HTR-8/SVneo (cell line): ENCODE data around the gene TSC1.

Experiments
- DNase-seq: peaks from one replicate; pipeline ENCODE4 v3.0.0; 2011; ENCODE audit warnings: low spot score, mixed read lengths; ENCODE audit not compliant: insufficient read length
- FAIRE-seq: peaks from 2 replicates; lab custom pipeline; 2011; peaks lifted over from hg19 to GRCh38; lab: Jason Lieb, UNC

TSC1 gene

GRCh38 chr9:132894862-132895835, 49.3 kb downstream of the TSC1 start:
- DNase-seq (no peak), FAIRE-seq (no peak)

GRCh38 chr9:132894346-132894745, 50.1 kb downstream of the TSC1 start:
- FAIRE-seq (no peak), DNase-seq (no peak)

GRCh38 chr9:132892400-132892799, 52.0 kb downstream of the TSC1 start:
- DNase-seq, result no peak
- FAIRE-seq, result no peak

GRCh38 chr9:132888151-132888550, 56.3 kb downstream of the TSC1 start:
- no peak for FAIRE-seq
- DNase-seq, result no peak

GRCh38 chr9:132887181-132888120, 57.0 kb downstream of the TSC1 start:
- no peak for FAIRE-seq

GRCh38 chr9:132886334-132886725, 58.1 kb downstream of the TSC1 start:
- FAIRE-seq (no peak), DNase-seq (no peak)

More at GRCh38 chr9:132887181-132888120, 57.0 kb downstream of the TSC1 start:
- no peak for DNase-seq

GRCh38 chr9:132885720-132886333, 58.6 kb downstream of the TSC1 start:
- no peak for FAIRE-seq

GRCh38 chr9:132883349-132884294, 60.8 kb downstream of the TSC1 start:
- FAIRE-seq (no peak), DNase-seq (no peak)

More at GRCh38 chr9:132885720-132886333, 58.6 kb downstream of the TSC1 start:
- no peak for DNase-seq

- FAIRE-seq (no peak), DNase-seq (no peak)
Observed at GRCh38 chr9:132882616-132883015, 61.8 kb downstream of the TSC1 start.

- DNase-seq, result no peak
- no peak for FAIRE-seq
Observed at GRCh38 chr9:132881826-132882225, 62.6 kb downstream of the TSC1 start.

- DNase-seq (no peak), FAIRE-seq (no peak)
Observed at GRCh38 chr9:132880324-132880661, 64.1 kb downstream of the TSC1 start.

GRCh38 chr9:132879457-132880323, 64.7 kb downstream of the TSC1 start:
- FAIRE-seq, result no peak

GRCh38 chr9:132878695-132879456, 65.5 kb downstream of the TSC1 start, which contains the start of gene SPACA9:
SPACA9 (plus strand) TSS chr9:132878898; CDS start chr9:132883948, 5,050 bp downstream.
- FAIRE-seq, result no peak
- DNase-seq, result peak; percentile 57

More at GRCh38 chr9:132879457-132880323, 64.7 kb downstream of the TSC1 start:
- DNase-seq, result no peak

GRCh38 chr9:132877824-132878694, 66.4 kb downstream of the TSC1 start, which contains the start of gene AK8:
AK8 (minus strand) TSS chr9:132878284; CDS start chr9:132878255, 29 bp downstream.
- DNase-seq, result peak; percentile 86
- FAIRE-seq, result peak; percentile 84

GRCh38 chr9:132877458-132877823, 67.0 kb downstream of the TSC1 start:
- no peak for FAIRE-seq
- no peak for DNase-seq

GRCh38 chr9:132876849-132877248, 67.6 kb downstream of the TSC1 start:
- FAIRE-seq (no peak), DNase-seq (no peak)
